GM21526 (cell line): ENCODE results near the gene RALGAPA2.

Source experiments
- ATAC-seq: cut with Tn5 transposase; IDR thresholded peaks from one replicate; pipeline ENCODE4 v1.9.1; 2021; ENCODE audit warnings: moderate library complexity; ENCODE audit not compliant: unreplicated experiment, low FRiP score

Gene RALGAPA2

DNA sequence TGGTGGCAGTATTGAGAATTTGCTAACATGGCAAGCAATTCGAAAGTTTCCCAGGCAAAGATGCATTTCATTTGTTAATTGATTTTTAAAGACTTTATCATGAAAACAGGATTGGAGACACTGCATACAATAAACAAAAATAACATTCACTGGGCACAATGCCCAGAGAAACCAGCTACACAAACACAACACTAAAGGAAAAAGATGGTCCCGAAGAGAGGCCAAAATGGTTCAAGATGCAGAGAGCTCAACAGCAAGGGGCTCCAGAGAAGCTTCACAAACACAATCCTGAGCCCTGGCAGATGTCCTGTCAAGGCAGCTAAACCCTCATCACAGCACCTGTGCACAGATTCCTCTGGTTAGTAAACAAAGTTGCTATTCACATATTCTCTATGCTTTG is 265.2 kb downstream of the RALGAPA2 start:
- ATAC-seq, result no peak

DNA sequence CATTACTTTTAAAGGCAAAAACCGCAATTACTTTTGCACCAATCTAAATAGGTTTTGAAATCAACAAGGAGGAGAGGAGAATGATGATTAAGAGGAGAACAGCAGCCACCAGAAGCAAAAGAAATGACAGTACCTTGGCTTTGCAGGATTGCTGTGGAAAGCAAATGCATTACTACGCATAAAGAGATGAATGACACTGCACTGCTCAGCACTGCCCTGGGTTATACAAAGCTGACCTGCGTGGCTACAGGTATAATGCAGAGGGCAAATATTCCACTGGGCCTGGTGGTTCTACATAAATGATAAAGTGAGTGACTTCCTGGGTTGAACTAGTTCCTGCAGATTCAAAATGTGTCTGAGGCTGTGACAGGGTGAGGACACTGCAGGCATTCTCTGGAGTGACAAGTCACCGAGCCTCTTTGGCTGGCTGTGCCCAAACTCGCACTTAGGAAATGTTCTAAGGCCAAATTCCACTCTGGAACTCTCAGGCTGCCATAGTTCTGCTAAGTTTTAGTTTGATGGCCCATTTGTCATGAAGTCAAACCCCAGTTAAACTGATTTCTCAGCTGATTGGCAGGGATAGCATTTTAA is 265.9 kb downstream of the RALGAPA2 start:
- no peak for ATAC-seq

DNA sequence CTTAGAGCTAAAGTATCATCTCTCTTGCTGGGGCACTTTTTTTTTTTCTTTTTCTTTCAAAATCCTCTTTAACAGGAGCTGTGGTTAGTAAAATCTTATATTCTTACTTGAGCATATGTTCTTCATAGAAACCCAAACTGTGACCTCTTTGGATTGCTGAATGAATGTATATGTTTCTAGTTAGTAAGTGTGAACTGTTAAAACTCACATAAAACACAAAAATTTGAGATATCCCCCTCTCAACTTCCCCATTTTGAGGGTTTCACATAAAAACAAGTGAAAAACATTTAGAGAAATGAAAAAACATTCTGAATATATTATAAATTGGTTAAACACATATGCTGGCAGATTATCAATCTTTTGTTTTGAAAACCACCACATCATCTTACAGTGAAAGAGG is 266.4 kb downstream of the RALGAPA2 start:
- ATAC-seq, result no peak

DNA sequence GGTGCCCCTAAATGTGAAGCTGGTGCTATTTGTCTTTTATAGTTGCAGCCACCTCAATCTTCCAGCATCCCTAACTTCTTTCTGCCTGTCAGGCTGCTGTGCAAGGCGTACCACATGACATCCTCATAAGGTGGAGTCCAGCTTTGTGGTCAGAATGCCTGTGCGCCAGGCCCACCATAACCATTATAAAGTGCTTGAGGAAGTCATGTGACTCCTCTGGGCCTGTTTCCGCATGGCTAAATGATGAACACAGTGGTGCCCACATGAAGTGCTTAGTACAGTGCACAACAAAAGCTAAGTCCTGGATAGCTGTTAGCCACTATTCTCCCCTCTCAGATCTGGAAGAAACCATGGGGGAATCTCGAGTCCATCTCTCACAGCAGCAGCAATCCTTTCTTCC is 268.9 kb downstream of the RALGAPA2 start:
- ATAC-seq, result no peak

DNA sequence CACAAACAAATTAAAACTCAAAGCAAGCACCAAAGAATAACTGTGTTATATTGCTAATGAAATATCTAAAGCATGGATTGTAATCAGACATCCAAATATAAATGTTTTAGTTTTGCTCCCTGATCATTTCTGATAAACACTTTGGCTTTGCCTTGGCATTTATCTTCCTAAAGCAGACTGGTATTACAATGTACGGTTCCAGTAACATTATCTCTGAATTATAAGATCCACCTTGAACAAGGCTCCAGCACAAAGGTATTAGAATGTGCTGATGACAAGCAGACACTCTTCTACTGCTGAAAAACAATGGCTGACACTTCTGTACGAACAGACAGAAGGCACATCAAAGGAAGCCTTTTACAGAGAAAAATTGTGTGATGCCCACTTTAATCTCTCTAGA is 270.0 kb downstream of the RALGAPA2 start:
- ATAC-seq, result no peak

DNA sequence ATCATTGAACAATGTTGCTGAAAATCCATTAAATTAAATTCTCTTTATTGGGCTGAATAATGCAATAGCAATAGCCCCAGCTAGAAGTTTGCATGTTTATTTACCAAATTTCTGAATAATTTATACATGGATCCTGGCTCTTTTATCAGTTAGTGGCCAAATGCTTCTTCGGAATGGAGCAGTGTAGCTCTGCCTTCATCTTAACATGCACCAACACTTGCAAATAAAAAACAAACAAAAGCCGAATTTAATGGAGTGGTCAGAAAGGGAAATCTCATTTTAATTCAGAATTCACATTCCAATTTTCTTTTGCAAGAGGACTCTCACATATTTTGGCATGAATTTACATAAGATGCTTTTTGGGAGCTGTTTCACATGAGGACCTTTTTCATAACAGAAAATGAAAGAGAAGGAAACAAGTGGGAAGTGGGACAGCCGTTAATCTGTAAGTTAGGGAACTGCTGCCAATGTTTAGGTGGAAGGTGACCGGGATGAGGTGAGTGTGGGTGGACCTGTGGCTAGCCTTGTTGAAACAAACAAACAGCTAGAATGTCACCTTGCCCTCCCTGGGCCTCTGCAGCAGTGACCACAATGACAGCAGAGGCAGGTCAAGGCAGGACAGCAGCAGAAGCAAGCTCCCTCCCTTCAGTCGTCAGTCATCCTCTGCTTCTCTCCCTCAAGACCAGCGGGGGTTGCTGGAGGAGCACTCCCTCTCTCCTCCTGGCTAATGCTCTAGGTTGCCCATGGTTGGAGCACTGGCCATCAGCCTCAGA is 271.4 kb downstream of the RALGAPA2 start:
- ATAC-seq, result no peak

DNA sequence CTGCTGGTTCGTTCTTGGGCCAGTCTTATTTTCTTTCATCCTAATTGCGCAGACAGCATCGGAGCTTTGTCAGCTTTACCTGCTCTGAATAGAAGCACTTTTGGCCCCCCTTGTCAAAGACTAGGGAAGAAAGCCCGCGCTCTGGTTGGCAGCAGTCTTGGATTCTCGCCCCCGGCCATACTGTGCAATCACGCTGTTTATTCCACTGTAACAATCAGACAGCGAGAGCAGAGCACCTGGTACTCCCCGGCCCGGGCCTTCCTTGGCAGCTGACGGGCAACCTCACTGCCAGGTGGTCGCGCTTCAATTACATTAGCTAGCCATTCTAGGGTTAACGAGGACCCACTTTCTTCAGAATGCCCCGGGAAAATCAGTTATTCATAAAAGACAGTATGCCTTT is 272.0 kb downstream of the RALGAPA2 start:
- ATAC-seq, result no peak

DNA sequence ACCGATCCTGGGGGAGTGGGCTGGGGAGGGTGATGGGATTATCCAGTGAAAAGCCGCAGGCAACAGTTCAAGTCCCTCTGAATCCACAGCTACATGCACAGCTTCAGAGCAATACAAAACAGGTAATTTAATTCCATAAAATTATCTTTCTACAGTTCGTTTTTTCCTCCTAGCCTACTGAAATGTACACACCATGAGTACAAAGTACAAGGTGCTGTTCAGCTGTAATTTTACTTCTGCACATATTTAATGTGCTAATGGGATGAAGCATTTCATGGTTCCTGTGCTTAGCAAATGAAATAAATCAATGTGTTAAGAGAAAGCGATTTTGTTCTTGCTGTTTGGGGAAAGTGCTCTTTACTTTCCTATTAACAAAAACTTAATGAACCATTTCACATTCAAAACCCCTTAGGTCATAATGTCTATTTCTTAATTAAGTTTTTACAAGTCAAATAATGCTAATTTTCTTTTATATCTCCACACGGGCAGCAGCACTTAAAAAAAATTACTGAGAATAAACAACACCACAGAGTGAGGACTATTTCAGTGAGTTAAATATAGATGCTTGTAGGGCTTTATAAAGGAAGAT is 272.7 kb downstream of the RALGAPA2 start:
- no peak for ATAC-seq

DNA sequence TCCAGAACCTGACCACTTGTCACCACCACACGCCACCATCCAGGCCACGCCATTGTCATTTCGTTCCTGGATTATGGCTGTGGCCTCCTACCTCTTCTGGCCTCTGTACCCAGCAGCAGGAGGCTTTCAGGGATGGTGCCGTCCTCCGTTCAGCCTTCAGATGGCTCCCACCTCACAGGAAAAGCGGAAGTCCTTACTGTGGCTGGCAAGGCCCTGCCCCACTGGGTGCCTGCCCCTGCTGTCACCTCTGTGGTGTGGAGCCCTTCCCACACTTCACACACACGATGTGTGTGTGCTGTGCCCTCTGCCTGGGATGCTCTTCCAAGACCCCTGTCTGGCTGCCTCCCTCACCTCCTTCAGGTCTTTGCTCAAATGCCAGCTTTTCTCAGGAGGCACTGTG is 275.1 kb downstream of the RALGAPA2 start:
- no peak for ATAC-seq

DNA sequence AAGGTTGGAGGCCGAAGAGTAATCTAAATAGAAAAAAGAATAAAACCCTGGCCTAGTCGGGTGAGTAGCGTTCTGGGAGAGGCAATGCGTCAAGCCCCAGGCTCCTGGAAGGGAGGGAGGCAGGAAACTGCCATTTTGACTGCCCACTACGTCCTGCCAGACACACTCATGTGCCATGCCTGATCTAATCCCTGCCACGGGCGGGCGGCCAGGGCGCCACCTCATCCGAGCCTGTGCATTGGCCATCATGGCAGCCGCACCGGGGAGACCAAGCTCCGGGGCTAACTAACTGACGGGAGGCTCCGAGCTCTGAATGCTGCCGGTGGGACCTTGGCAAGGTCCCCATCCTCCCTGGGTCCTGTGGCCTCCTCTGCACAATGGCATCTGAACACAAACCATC is 275.8 kb downstream of the RALGAPA2 start:
- ATAC-seq, result no peak

DNA sequence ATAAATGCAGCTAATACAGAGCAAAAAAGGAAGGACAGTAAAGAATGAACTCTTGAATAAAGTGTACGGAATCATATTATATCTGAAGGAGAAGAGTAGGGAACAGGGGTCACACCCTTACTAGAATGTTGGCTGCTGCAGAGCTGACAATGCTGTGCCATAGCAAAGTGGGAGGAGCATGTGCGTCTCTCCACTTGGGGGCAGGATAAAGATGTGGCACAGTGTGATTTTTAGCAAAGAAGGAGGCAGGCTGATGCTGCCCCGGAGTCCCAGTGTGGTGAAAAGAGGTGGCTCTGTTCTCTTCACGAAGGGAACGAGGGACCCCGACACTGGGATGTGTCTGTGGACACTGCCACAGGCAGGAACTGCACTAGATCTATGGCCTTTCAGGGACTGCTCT is 277.0 kb downstream of the RALGAPA2 start:
- ATAC-seq, result no peak

DNA sequence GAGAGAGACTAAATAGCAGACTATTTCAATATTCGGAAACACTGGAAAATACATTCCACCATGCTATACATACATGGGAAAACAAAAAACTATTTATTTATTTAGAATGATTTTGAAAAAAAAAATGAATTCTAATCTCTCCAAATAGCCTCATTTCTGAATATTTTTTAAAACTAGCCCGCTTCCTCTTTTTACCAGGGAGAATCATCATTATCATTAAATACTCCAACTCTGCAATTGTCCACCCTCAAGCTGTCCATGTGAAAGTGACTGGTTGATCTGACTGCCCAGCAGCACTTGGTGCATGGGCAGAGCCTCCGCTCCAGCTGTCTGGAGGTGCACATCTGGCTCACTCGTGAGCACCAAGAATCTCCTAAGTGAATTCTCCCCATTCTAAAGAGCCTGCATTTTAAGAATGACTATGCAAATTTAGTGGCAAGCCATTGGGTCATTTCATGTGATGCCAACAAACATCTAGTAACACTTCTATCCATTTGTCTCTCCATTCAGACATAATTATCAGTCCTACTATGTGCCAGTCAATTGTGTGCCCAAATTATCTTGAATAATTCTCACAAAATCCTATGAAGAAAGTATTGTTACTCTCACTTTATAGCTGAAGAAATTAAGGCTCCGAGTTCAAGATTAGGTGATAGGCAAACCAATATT is 279.7 kb downstream of the RALGAPA2 start:
- no peak for ATAC-seq

DNA sequence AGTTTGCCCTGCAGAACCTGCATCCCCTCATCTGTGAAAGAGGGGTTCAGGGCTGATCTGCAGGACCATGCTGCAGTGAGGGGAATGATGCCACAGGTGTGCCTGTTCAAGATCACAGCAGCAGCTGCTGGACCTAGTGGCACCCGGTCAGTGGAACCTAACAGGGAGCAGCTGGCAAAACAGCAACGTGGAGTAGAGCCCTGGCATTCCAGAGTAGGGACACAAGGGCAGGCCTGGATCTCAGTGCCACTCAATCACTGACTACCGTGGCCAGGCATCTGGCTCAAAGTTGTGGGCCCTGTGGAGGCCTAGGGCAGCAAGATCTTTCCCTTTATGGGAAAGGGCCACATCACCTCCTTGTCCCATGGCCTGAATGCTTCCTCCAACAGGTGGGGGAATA is 282.4 kb downstream of the RALGAPA2 start:
- ATAC-seq, result no peak

DNA sequence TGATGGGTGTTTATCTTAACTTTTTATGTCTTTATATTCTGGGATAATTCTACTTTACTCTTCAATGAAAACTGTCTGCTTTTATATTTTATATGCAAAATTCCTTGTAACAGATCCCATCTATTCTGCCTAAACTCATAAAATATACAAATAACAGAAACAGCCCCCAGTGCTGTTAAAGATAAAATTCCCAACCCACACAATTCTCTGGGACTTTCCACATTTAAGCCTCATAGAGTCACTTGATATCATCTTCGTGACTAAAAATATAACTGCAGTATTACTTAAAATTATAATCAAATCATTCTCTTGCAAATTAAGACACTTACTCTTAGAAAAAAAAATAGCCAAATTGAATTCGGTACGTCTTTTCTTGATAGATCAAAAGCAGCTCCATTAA is 284.4 kb downstream of the RALGAPA2 start:
- ATAC-seq, result no peak

DNA sequence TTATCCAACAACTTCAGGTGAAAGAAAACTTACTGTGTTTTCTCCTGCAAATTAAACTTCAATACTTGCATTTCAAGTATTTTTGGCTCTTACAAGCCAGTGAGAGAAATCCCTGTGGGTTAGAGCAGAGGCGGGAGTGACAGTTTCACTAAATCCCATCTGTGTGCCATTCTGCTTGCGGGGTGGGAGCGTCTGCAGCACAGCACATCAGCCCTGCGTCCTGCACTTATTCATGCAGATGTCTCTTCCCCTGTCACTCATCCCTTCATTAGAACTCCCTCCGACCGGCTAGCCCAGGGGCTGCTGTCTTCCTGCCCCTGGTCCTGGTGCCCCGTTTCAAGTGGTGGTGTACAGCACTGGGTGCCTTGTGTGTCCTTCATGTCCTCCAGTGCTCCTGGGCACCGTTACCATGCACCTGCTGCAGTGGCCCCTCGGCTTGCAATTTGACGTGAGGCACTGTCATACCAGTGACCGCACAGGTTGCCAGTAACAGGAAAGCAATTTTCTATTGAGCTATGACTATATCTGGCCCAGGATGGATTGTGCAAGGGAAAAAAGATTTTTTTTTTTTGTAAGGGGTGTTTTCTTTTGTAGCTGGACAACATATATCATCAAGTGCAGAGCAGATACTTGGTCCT is 285.1 kb downstream of the RALGAPA2 start:
- ATAC-seq, result no peak

DNA sequence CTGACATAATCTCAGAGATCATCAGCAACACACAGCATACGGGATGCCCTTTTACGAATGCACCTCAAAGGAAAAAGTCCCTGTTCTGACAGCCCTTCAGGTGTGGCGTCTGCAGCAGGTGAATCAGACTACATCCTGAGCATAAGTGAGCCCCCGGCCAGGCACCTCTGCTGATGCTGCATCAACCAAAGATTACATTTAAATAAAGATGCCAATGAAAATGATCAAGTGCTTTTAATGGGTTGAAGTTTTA is 285.9 kb downstream of the RALGAPA2 start:
- no peak for ATAC-seq

DNA sequence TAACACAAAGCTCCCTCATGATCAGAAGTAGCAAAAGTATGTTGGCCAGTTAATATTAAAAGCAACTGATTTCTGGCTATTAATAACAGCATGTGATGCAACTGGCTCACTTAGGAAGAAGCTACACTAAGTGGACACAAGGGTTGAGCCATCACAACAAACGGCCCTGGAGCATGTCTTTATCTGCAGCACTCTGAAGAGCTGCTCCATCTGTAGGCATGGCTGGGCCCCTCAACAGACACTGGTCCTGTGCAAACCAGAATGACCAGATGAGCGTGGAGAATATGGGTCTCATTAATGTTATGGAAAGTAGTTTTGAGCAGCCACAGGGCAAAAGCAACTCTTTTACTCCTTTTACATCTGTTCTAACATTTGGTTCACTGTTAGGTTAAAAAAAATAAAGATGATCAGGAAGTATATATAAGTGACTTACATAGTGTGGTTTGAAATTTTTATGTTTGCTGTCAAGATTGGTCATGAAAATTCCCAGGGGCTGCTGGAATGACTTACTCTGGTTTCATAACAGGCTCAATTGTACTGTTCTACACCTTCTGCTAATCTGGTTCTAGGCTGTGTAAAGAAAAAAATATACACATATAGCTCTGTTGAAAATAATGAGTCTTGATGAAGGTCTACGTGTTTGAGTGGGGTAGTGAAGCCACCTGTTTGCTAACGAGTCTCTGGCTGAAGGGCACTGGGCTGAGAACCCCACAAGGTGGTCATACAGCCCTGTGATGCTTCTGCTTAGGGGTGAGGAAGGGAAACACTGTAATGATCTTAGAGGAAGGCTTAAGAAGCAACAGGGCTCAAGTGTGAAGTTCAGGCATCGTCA is 286.4 kb downstream of the RALGAPA2 start:
- no peak for ATAC-seq

DNA sequence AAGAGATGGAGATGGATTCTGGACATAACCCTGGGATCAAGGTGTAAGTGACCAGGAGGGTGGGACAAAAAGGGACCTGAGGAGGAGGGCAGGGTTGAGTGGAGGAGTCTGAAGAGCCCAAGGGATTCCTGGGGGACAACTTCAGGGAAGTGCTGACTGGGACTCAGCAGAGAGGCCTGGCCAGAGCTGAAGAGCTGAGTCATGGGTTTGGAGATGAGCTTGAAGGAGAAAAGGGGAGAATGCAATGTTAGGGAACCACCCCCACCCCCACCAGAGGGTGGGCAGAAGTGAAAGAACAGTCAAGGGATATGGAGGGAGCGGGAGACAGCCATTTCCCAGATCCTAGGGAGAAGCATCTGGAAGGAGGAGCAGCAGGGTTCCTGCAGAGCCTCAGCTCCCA is 289.3 kb downstream of the RALGAPA2 start:
- no peak for ATAC-seq

DNA sequence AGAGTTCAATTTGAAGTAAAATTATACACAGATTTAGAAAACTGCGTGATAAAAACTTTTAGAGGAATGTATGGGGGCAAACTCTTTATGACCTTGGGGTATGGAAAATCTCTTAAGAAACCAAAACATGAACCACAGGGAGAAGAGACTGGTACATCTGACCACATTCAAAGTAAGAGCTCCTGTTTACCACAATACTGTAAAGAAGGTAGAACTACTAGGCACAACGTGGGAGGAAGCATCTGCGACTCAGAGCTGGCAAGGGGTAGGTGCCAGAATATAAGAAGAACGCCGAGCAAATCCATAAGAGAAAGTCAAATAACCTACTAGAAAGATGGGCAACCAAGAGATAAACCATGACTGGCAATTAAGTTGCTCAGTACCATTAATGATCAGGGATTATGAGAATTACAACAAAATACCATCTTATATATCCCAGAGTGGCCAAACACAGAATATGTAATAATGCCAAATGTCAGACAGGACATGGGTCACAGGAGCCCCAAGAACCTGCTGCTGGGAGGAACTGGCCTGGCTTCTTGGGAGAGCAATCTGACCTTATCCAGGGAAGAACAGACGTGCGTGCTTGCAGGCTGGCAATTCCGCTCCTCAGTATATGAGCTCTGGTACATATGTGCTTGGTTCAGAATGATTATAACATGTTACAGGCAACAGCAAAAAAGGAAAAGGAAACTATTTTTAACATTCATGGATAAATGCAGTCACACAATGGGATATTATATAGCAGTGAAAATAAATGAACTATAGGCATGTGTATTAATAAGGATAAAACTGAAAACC is 294.4 kb downstream of the RALGAPA2 start:
- ATAC-seq, result no peak

DNA sequence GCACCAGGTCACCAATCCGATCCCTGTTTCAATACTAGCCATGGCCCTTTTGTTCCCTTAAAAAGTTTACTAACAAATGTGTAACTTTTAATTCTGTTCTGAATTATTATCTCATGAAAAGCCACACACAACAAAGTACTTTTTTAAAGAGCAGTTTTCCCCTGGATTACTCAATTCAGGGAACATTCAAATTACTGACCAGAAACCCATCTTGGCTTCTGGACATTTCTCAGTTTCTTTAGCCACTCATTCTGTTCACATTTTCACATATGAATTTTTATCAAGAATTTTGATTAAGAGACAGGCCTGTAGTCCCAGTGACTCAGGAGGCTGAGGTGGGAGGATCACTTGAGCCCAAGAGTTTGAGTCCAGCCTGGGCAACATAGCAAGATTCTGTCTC is 297.1 kb downstream of the RALGAPA2 start:
- no peak for ATAC-seq
